Glutamatergic neuron (in vitro differentiated cells): ENCODE results near the gene DMXL1. TPM values are rescaled to one million over a fixed set of nuclear protein-coding genes. Genes with fewer than 3 reads are reported as not detected.

ENCODE experiments used
- DNase-seq: peaks from one replicate; pipeline ENCODE4 v3.0.0; 2022
- H3K27ac Mint-ChIP-seq: one replicate; pipeline ENCODE4 v1.8.0; 2020; ENCODE audit warnings: mild to moderate bottlenecking, mixed read lengths, inconsistent platforms; ENCODE audit not compliant: unreplicated experiment
- H3K27me3 Mint-ChIP-seq: one replicate; pipeline ENCODE4 v1.8.0; 2020; ENCODE audit warnings: mild to moderate bottlenecking, moderate library complexity, mixed read lengths, inconsistent platforms; ENCODE audit not compliant: unreplicated experiment
- H3K36me3 Mint-ChIP-seq: one replicate; pipeline ENCODE4 v1.8.0; 2020; ENCODE audit warnings: mild to moderate bottlenecking, mixed read lengths, inconsistent platforms; ENCODE audit not compliant: unreplicated experiment
- H3K4me1 Mint-ChIP-seq: one replicate; pipeline ENCODE4 v1.8.0; 2020; ENCODE audit warnings: mild to moderate bottlenecking, low read depth, mixed read lengths, inconsistent platforms; ENCODE audit not compliant: unreplicated experiment
- H3K4me3 Mint-ChIP-seq: one replicate; pipeline ENCODE4 v1.8.0; 2020; ENCODE audit warnings: mild to moderate bottlenecking, mixed read lengths, inconsistent platforms; ENCODE audit not compliant: unreplicated experiment
- H3K9me3 Mint-ChIP-seq: one replicate; pipeline ENCODE4 v1.8.0; 2020; ENCODE audit warnings: mild to moderate bottlenecking, moderate library complexity, mixed read lengths, inconsistent platforms; ENCODE audit not compliant: unreplicated experiment
- microRNA-seq: library from miRNA; unstranded; fragments of <30 nt; microRNA quantifications from one replicate; pipeline ENCODE4, GENCODE V29; 2020; ENCODE audit not compliant: unreplicated experiment
- total RNA-seq: library from RNA; stranded (reverse); fragmentation: NEBNext Ultra II Directional; extraction: Animal tissue kit (Norgen Biotek cat#: 25700); gene quantifications from one replicate; pipeline ENCODE4 v1.2.1, GENCODE V29; 2021; ENCODE audit not compliant: unreplicated experiment
- TF ChIP-seq, protein P1 (sequence below): fragments of 200-600 bp; sonication (generic); IDR thresholded peaks from one replicate; pipeline ENCODE4 v1.5.0; 2021; ENCODE audit not compliant: partially characterized antibody, unreplicated experiment

DMXL1 gene
- total RNA-seq, 1 donor from 2014 or later, result 24.2 TPM

DNA sequence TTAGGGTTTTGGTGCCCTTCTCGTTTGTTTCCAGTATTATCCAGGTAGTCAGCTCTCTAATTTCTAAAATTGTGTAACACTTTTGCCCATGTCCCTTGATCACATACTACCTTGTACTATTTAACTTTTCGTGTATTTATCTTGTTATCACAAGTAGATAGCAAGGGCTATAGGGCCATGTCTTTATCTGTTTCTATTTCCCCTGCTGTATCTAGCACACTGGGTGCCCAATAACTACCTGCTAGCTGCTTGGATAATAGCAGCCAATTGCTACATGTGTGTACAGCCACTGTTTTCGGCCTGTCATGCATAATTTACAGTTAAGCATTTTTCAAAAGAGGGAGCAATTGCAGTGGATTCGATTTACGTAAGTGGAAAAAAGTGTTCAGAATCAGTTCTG is 220.2 kb downstream of the DMXL1 start:
- H3K4me1 Mint-ChIP-seq, result peaks cover 12% of the 10 kb centered on the region
- H3K27me3 Mint-ChIP-seq, result no peaks in the 10 kb centered on the region
- no peak for DNase-seq
- TF ChIP-seq, protein P1, sequence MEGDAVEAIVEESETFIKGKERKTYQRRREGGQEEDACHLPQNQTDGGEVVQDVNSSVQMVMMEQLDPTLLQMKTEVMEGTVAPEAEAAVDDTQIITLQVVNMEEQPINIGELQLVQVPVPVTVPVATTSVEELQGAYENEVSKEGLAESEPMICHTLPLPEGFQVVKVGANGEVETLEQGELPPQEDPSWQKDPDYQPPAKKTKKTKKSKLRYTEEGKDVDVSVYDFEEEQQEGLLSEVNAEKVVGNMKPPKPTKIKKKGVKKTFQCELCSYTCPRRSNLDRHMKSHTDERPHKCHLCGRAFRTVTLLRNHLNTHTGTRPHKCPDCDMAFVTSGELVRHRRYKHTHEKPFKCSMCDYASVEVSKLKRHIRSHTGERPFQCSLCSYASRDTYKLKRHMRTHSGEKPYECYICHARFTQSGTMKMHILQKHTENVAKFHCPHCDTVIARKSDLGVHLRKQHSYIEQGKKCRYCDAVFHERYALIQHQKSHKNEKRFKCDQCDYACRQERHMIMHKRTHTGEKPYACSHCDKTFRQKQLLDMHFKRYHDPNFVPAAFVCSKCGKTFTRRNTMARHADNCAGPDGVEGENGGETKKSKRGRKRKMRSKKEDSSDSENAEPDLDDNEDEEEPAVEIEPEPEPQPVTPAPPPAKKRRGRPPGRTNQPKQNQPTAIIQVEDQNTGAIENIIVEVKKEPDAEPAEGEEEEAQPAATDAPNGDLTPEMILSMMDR, result no peak
- no peaks in the 10 kb centered on the region for H3K9me3 Mint-ChIP-seq
- no peak overlapping the region for H3K27ac Mint-ChIP-seq
- no peak overlapping the region for H3K4me3 Mint-ChIP-seq
- H3K36me3 Mint-ChIP-seq, result no peaks in the 10 kb centered on the region

DNA sequence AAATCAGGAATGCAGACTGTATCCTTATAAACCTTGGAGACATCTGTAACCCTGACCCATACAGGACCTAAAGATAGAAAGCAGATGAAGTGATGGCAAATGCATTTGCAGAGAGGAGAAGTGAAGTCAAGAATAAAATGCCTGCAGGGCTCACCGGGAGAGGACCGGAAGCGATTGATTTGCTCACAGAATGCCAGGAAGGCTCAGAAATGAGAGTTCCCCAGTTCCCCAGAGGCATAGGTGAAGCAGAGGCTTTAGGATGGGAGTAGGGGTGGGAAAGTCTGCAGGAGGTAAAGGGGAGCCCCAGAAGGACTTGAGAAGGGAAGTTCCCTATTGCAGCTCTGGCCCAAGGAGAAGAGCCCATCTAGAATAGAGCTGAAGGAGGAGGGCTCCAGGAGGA is 221.0 kb downstream of the DMXL1 start:
- DNase-seq, result no peak
- no peak overlapping the region for H3K4me3 Mint-ChIP-seq
- no peaks in the 10 kb centered on the region for H3K27me3 Mint-ChIP-seq

DNA sequence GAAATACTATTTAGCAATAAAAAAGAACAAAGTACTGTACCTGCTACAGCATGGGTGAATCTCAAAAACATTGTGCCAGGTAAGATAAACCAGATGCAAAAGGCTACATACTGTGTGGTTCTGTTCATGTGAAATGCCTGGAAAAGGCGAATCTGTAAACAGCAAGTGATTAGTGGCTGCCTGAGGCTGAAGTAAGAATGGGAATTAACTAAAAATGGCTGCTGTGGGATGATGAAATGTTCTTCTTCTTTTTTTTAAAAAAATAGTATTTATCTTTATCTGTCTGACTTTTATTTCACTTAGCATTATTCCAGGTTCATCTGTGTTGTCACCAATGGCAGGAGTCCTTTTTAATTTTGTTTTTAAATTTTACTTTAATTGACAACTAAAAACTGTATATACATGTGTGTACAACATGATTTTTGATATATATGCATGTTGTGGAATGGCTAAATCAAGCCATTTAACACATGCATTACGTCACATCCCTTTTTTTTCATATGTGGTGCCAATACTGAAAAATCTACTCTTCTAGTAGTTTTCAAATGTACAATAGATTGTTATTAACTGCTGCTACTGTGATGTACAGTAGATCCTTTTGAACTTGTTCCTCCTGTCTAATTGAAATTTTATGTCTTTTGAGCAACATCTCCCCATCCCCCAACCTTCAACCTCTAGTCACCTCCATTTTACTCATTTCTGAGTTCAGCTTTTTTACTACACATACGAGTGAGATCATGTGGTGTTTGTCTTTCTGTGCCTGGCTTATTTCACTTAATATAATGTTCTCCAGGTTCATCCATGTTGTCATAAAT is 222.0 kb downstream of the DMXL1 start:
- TF ChIP-seq, protein P1, result no peak
- Mint-ChIP-seq H3K27ac (no peak overlapping the region), H3K4me1 (peaks cover 12% of the 10 kb centered on the region), H3K36me3 (no peaks in the 10 kb centered on the region), H3K4me3 (no peak overlapping the region), H3K9me3 (no peaks in the 10 kb centered on the region), H3K27me3 (no peaks in the 10 kb centered on the region)
- DNase-seq, result no peak

More for the DNA sequence above, 221.0 kb downstream of the DMXL1 start:
- TF ChIP-seq, protein P1, result no peak
- H3K36me3 Mint-ChIP-seq, result no peaks in the 10 kb centered on the region
- H3K27ac Mint-ChIP-seq, result no peak overlapping the region
- no peaks in the 10 kb centered on the region for H3K9me3 Mint-ChIP-seq
- H3K4me1 Mint-ChIP-seq, result peaks cover 12% of the 10 kb centered on the region

DNA sequence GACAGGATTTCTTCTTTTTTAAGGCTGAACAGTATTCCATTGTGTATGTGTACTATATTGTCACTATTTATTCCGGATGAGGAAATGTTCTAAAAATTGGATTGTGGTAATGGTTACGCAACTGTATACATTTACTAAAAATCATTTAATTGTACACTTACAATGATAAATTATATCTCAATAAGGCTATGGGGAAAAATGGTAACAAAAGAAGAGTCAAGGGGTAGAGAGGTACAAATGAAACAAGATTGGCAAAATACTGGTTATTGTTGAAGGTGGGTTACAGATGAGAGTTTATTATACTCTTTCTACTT is 222.6 kb downstream of the DMXL1 start:
- Mint-ChIP-seq H3K27ac (no peak overlapping the region), H3K27me3 (no peaks in the 10 kb centered on the region), H3K4me1 (peaks cover 12% of the 10 kb centered on the region), H3K9me3 (no peaks in the 10 kb centered on the region), H3K36me3 (no peaks in the 10 kb centered on the region), H3K4me3 (no peak overlapping the region)
- DNase-seq, result no peak
- TF ChIP-seq, protein P1, result no peak

Small RNA genes lying within 50 kb of the gene (microRNA-seq; reads per million reads assigned to microRNA genes)
- gene MIR5706, result not detected

Other genes starting within 250 kb of the DMXL1 start
- 1.6 TPM for gene DTWD2, start 82.5 kb upstream of the DMXL1 start, total RNA-seq